Upper lobe of left lung (tissue), 6 donors: Measurements from ENCODE around the gene ETDC. TPM values are rescaled to one million over a fixed set of nuclear protein-coding genes. Genes with fewer than 3 reads are reported as not detected.

Source experiments
- ATAC-seq, 2 donors: fragments of 200-7000 bp; cut with Tn5 transposase; one replicate each; pipeline ENCODE4 v1.9.1; 2022; ENCODE audit warnings: mild to moderate bottlenecking in 2 of 2, moderate library complexity in 2 of 2; ENCODE audit not compliant: low FRiP score in 2 of 2
- DNase-seq, 2 donors: peaks; one replicate each; pipeline ENCODE4 v3.0.0-alpha.2; 2019 to 2020
- H3K27ac ChIP-seq, 4 donors: fragments of 200-600 bp; sonication (generic); one replicate each; pipeline ENCODE4 v1.5.1; 2016 to 2019
- H3K27me3 ChIP-seq, 4 donors: fragments of 200-600 bp; sonication (generic); one replicate each; pipeline ENCODE4 v1.5.1; 2017 to 2019
- H3K36me3 ChIP-seq, 4 donors: fragments of 200-600 bp; sonication (generic); one replicate each; pipeline ENCODE4 v1.5.1; 2016 to 2019
- H3K4me1 ChIP-seq, 4 donors: fragments of 200-600 bp; sonication (generic); one replicate each; pipeline ENCODE4 v1.5.1; 2018 to 2019
- H3K4me3 ChIP-seq, 4 donors: fragments of 200-600 bp; sonication (generic); one replicate each; pipeline ENCODE4 v1.5.1; 2017 to 2019; ENCODE audit warnings: mild to moderate bottlenecking in 2 of 4, moderate library complexity in 1 of 4
- H3K9me3 ChIP-seq, 4 donors: fragments of 200-600 bp; sonication (generic); one replicate each; pipeline ENCODE4 v1.5.1; 2018 to 2019
- EP300 ChIP-seq, 4 donors: sonication (generic); formaldehyde crosslinking; IDR thresholded peaks; one replicate each; pipeline ENCODE4 v1.5.1; 2017; ENCODE audit warnings: antibody characterized with exemption in 4 of 4, control low read depth in 2 of 4
- POLR2A ChIP-seq, 4 donors: fragments of 450-650 bp; IDR thresholded peaks; one replicate each; pipeline ENCODE4 v1.5.1; 2016 to 2017; ENCODE audit warnings: antibody characterized with exemption in 4 of 4, mild to moderate bottlenecking in 2 of 4
- POLR2AphosphoS5 ChIP-seq, 2 donors: sonication (generic); formaldehyde crosslinking; IDR thresholded peaks; one replicate each; pipeline ENCODE4 v1.5.1; 2017; ENCODE audit warnings: antibody characterized with exemption in 2 of 2
- WGBS, 2 donors: methylation state at CpG; one replicate each; pipeline ENCODE4 v1.1.5; 2017 to 2018; 5-methylcytosine and 5-hydroxymethylcytosine counted together
- total RNA-seq, 6 donors: library from RNA; depleted of rRNA in 4 of 6; stranded (reverse); fragments of >200 nt in 4 of 6; gene quantifications; one replicate each; pipeline versions ENCODE4 v1.1.0 to v1.2.1, GENCODE V29; 2016 to 2021
- TF ChIP-seq, protein P1 (sequence below), 6 experiments: fragments of 450-650 bp in 4 of 6; fragments of 200-600 bp in 2 of 6; sonication (generic) in 2 of 6; IDR thresholded peaks; one replicate each; pipeline ENCODE4 v1.5.1; 2016 to 2019; ENCODE audit warnings: antibody characterized with exemption in 6 of 6
- donor health status: DM: no; HTN: no; CAD: no; lungs with moderate emphysema.
- donor health status: DM: no; HTN: yes; CAD: no; lungs with severe emphysema.

Gene ETDC
- total RNA-seq, 6 donors from 2014 or later = not detected

- H3K9me3 ChIP-seq = no peaks in the 10 kb centered on the region
- ATAC-seq (no peak), DNase-seq (no peak)
- H3K4me3 ChIP-seq = no peak overlapping the region
- TF ChIP-seq POLR2AphosphoS5 (IDR thresholded peaks at IDR 0.05) (no peak), POLR2A (IDR thresholded peaks at IDR 0.05) (no peak), EP300 (IDR thresholded peaks at IDR 0.05) (no peak)
- TF ChIP-seq, protein P1, sequence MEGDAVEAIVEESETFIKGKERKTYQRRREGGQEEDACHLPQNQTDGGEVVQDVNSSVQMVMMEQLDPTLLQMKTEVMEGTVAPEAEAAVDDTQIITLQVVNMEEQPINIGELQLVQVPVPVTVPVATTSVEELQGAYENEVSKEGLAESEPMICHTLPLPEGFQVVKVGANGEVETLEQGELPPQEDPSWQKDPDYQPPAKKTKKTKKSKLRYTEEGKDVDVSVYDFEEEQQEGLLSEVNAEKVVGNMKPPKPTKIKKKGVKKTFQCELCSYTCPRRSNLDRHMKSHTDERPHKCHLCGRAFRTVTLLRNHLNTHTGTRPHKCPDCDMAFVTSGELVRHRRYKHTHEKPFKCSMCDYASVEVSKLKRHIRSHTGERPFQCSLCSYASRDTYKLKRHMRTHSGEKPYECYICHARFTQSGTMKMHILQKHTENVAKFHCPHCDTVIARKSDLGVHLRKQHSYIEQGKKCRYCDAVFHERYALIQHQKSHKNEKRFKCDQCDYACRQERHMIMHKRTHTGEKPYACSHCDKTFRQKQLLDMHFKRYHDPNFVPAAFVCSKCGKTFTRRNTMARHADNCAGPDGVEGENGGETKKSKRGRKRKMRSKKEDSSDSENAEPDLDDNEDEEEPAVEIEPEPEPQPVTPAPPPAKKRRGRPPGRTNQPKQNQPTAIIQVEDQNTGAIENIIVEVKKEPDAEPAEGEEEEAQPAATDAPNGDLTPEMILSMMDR (IDR thresholded peaks at IDR 0.05) = no peak
- H3K27me3 ChIP-seq = no peaks in the 10 kb centered on the region
- no peak overlapping the region for H3K27ac ChIP-seq
- H3K36me3 ChIP-seq = no peaks in the 10 kb centered on the region
- H3K4me1 ChIP-seq = no peaks in the 10 kb centered on the region
- WGBS, 2 donors = 80 to 85% methylated on average over 2 of the region's 2 CpGs
Observed at GRCh38 chrX:135304741-135305140, 4.5 kb upstream of the ETDC start.

- no peak for ATAC-seq
- H3K36me3 ChIP-seq = no peaks in the 10 kb centered on the region
- H3K27ac ChIP-seq = no peak overlapping the region
- no peaks in the 10 kb centered on the region for H3K27me3 ChIP-seq
- H3K4me3 ChIP-seq = no peak overlapping the region
- WGBS, 2 donors = 74 to 82% methylated on average over 3 of the region's 3 CpGs
- H3K9me3 ChIP-seq = no peaks in the 10 kb centered on the region
- no peaks in the 10 kb centered on the region for H3K4me1 ChIP-seq
- DNase-seq = no peak
- TF ChIP-seq EP300 (IDR thresholded peaks at IDR 0.05) = no peak
- TF ChIP-seq POLR2AphosphoS5 (IDR thresholded peaks at IDR 0.05) = no peak
- TF ChIP-seq POLR2A (IDR thresholded peaks at IDR 0.05) = no peak
- TF ChIP-seq, protein P1 (IDR thresholded peaks at IDR 0.05) = no peak
Observed at GRCh38 chrX:135307171-135307570, 2.1 kb upstream of the ETDC start.

DNA sequence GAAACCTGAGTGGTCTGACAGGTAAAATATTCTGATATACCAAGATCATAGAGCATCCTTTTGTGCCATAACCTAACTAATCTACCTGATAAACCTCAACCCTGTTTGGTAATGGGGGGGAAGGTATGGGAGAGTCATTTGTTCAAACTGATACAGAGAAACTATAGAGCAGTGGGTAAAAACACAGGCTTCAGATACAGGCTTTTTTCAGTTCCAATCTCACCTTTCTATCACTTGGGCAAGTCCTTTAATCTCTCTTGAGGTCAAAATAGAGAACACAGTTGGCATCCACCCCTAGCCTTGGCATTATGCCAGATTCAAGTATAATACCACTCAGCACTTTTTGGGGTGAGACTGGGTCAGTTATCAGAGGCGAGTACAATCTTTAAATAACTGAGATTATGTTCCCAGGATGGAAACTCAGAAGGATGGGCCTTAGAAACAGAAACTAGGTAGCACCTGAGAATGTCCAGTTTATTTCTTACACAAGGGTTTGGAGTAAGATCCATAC lies 880 bp upstream of the ETDC start:
- H3K4me1 ChIP-seq = no peaks in the 10 kb centered on the region
- H3K9me3 ChIP-seq = no peaks in the 10 kb centered on the region
- H3K36me3 ChIP-seq = no peaks in the 10 kb centered on the region
- no peak for ATAC-seq
- WGBS, 2 donors = 45% methylated on average over 1 of the region's 1 CpG
- DNase-seq = no peak
- H3K27me3 ChIP-seq = no peaks in the 10 kb centered on the region
- H3K27ac ChIP-seq = no peak overlapping the region
- no peak overlapping the region for H3K4me3 ChIP-seq
- TF ChIP-seq EP300 (IDR thresholded peaks at IDR 0.05) = no peak
- no peak for TF ChIP-seq POLR2AphosphoS5 (IDR thresholded peaks at IDR 0.05)
- TF ChIP-seq, protein P1 (IDR thresholded peaks at IDR 0.05) = no peak

GRCh38 chrX:135315864-135316263 lies 6.6 kb downstream of the ETDC start:
- no peak for ATAC-seq
- 83 to 95% methylated on average over 1 of the region's 1 CpG for WGBS, 2 donors

More at GRCh38 chrX:135315864-135316263, 6.6 kb downstream of the ETDC start:
- no peak for DNase-seq
- Histone ChIP-seq H3K4me1 (no peaks in the 10 kb centered on the region), H3K27me3 (no peaks in the 10 kb centered on the region), H3K9me3 (no peaks in the 10 kb centered on the region), H3K27ac (no peak overlapping the region), H3K36me3 (peaks cover 0 to 5% (median 0%) of the 10 kb centered on the region in 4 donors), H3K4me3 (no peak overlapping the region)
- TF ChIP-seq, protein P1 (IDR thresholded peaks at IDR 0.05) = no peak
- no peak for TF ChIP-seq POLR2A (IDR thresholded peaks at IDR 0.05)
- no peak for TF ChIP-seq EP300 (IDR thresholded peaks at IDR 0.05)
- TF ChIP-seq POLR2AphosphoS5 (IDR thresholded peaks at IDR 0.05) = no peak
